GM23338 (cell line): ENCODE measurements around the gene UBA6. TPM values are rescaled to one million over a fixed set of nuclear protein-coding genes. Genes with fewer than 3 reads are reported as not detected.

ENCODE experiments used
- ATAC-seq: fragments of 200-7000 bp; cut with Tn5 transposase; 3 replicates; pipeline ENCODE4 v1.9.1; 2020
- DNase-seq: peaks from one replicate; pipeline ENCODE4 v3.0.0-alpha.2; 2015; ENCODE audit warnings: low spot score
- H2AFZ ChIP-seq: fragments of 200-600 bp; sonication (generic); 2 replicates; pipeline ENCODE4 v1.8.0; 2016; ENCODE audit warnings: antibody characterized with exemption, mild to moderate bottlenecking, moderate library complexity
- H3F3A ChIP-seq: fragments of 200-600 bp; sonication (generic); replicated peaks from 2 replicates; pipeline ENCODE4 v1.8.0; 2017; ENCODE audit warnings: antibody characterized with exemption, mixed run types, low read depth
- H3K27ac ChIP-seq: fragments of 200-600 bp; sonication (generic); 2 replicates; pipeline ENCODE4 v1.6.1; 2016; ENCODE audit warnings: low read depth
- H3K27me3 ChIP-seq: fragments of 200-600 bp; sonication (generic); 2 replicates; pipeline ENCODE4 v1.8.0; 2016; ENCODE audit warnings: mild to moderate bottlenecking, mixed run types, moderate library complexity; ENCODE audit not compliant: insufficient read depth
- H3K36me3 ChIP-seq: fragments of 200-600 bp; sonication (generic); 2 replicates; pipeline ENCODE4 v1.8.0; 2016; ENCODE audit warnings: mild to moderate bottlenecking; ENCODE audit not compliant: insufficient read depth
- H3K4me1 ChIP-seq: fragments of 200-600 bp; sonication (generic); 2 replicates; pipeline ENCODE4 v1.8.0; 2016; ENCODE audit warnings: mild to moderate bottlenecking, moderate library complexity; ENCODE audit not compliant: insufficient read depth
- H3K4me2 ChIP-seq: fragments of 200-600 bp; sonication (generic); 2 replicates; pipeline ENCODE4 v1.7.1; 2017; ENCODE audit warnings: mixed run types
- H3K4me3 ChIP-seq: fragments of 200-600 bp; sonication (generic); 2 replicates; pipeline ENCODE4 v1.6.1; 2016; ENCODE audit warnings: mixed run types
- H3K79me2 ChIP-seq: fragments of 200-600 bp; sonication (generic); replicated peaks from 2 replicates; pipeline ENCODE4 v1.8.0; 2017; ENCODE audit warnings: mild to moderate bottlenecking; ENCODE audit not compliant: insufficient read depth
- H3K9me2 ChIP-seq: fragments of 200-600 bp; sonication (generic); 2 replicates; pipeline ENCODE4 v1.8.0; 2017; ENCODE audit not compliant: insufficient read depth
- H4K20me1 ChIP-seq: fragments of 200-600 bp; sonication (generic); replicated peaks from 2 replicates; pipeline ENCODE4 v1.8.0; 2017; ENCODE audit warnings: mild to moderate bottlenecking; ENCODE audit not compliant: insufficient read depth
- H3K27ac Mint-ChIP-seq: 2 replicates; pipeline ENCODE4 v1.8.0; 2020; ENCODE audit warnings: inconsistent platforms, mild to moderate bottlenecking, moderate library complexity, mixed read lengths
- H3K27me3 Mint-ChIP-seq: 3 replicates; pipeline ENCODE4 v1.8.0; 2022; ENCODE audit warnings: low read depth, mild to moderate bottlenecking, moderate library complexity, mixed read lengths, inconsistent platforms; ENCODE audit not compliant: insufficient read depth, poor library complexity
- H3K36me3 Mint-ChIP-seq: 3 replicates; pipeline ENCODE4 v1.8.0; 2021; ENCODE audit warnings: low read depth, mild to moderate bottlenecking, inconsistent platforms, moderate library complexity, mixed read lengths
- H3K4me1 Mint-ChIP-seq: 3 replicates; pipeline ENCODE4 v1.8.0; 2020; ENCODE audit warnings: mild to moderate bottlenecking, inconsistent platforms, mixed read lengths
- H3K4me3 Mint-ChIP-seq: 3 replicates; pipeline ENCODE4 v1.8.0; 2021; ENCODE audit warnings: moderate library complexity, mild to moderate bottlenecking, inconsistent platforms, mixed read lengths
- H3K9me3 Mint-ChIP-seq: 3 replicates; pipeline ENCODE4 v1.8.0; 2020; ENCODE audit warnings: moderate library complexity, mild to moderate bottlenecking, inconsistent platforms, mixed read lengths
- CREB1 ChIP-seq: fragments of 250-450 bp; sonication (Bioruptor Pico); IDR thresholded peaks from 2 replicates; pipeline ENCODE4 v1.5.0; 2020; ENCODE audit warnings: low read depth, mild to moderate bottlenecking, moderate library complexity
- CTCF ChIP-seq, 2 experiments: fragments of 200-600 bp in 1 of 2; sonication (generic) in 1 of 2; conservative IDR thresholded peaks; 2 replicates each; pipeline versions ENCODE4 v1.5.1 to v1.6.1; 2016 to 2017; ENCODE audit warnings: antibody characterized with exemption in 2 of 2, low read depth in 2 of 2, mild to moderate bottlenecking in 2 of 2, moderate library complexity in 1 of 2
- EZH2 ChIP-seq: fragments of 200-600 bp; sonication (generic); IDR thresholded peaks from one replicate; pipeline ENCODE4 v1.8.0; 2017; ENCODE audit warnings: antibody characterized with exemption, mild to moderate bottlenecking, low read depth; ENCODE audit not compliant: unreplicated experiment
- EZH2phosphoT487 ChIP-seq: fragments of 200-600 bp; sonication (generic); IDR thresholded peaks from one replicate; pipeline ENCODE4 v1.8.1; 2018; ENCODE audit warnings: antibody characterized with exemption; ENCODE audit not compliant: unreplicated experiment
- JUNB ChIP-seq: IDR thresholded peaks from one replicate; pipeline ENCODE4 v1.6.1; 2016; ENCODE audit warnings: antibody characterized with exemption; ENCODE audit not compliant: unreplicated experiment
- NANOG ChIP-seq: IDR thresholded peaks from 2 replicates; pipeline ENCODE4 v1.6.1; 2016; ENCODE audit warnings: antibody characterized with exemption, borderline replicate concordance
- POLR2AphosphoS5 ChIP-seq: IDR thresholded peaks from 2 replicates; pipeline ENCODE4 v1.6.1; 2016; ENCODE audit warnings: antibody characterized with exemption, low read depth
- STAT1 ChIP-seq: IDR thresholded peaks from one replicate; pipeline ENCODE4 v1.6.1; 2016; ENCODE audit warnings: antibody characterized with exemption; ENCODE audit not compliant: unreplicated experiment
- ZNF114 ChIP-seq: fragments of 250-450 bp; sonication (Bioruptor Pico); IDR thresholded peaks from 2 replicates; pipeline ENCODE4 v1.5.0; 2020; ENCODE audit warnings: mild to moderate bottlenecking, moderate library complexity
- ZNF331 ChIP-seq: fragments of 250-450 bp; sonication (Bioruptor Pico); IDR thresholded peaks from 2 replicates; pipeline ENCODE4 v1.5.0; 2020; ENCODE audit warnings: low read depth, mild to moderate bottlenecking, moderate library complexity
- polyA plus RNA-seq: library from polyadenylated mRNA; unstranded; fragments of >200 nt; fragmentation: Nextera tagmentation; extraction: Ambion mirVana; gene quantifications from 2 replicates; pipeline ENCODE4 v1.2.1, GENCODE V29; 2016
- total RNA-seq: library from RNA; depleted of rRNA; stranded (reverse); fragments of >200 nt; shearing (Covaris generic); gene quantifications from 2 replicates; pipeline ENCODE4 v1.2.3, GENCODE V29; 2014
- TF ChIP-seq, protein P1 (sequence below): fragments of 250-450 bp; sonication (Bioruptor Pico); IDR thresholded peaks from 2 replicates; pipeline ENCODE4 v1.5.0; 2020; ENCODE audit warnings: mild to moderate bottlenecking, moderate library complexity
- TF ChIP-seq, protein P2 (sequence below): IDR thresholded peaks from one replicate; pipeline ENCODE4 v1.6.1; 2018; ENCODE audit warnings: antibody characterized with exemption; ENCODE audit not compliant: unreplicated experiment
- TF ChIP-seq, protein P3 (sequence below): IDR thresholded peaks from 2 replicates; pipeline ENCODE4 v1.6.1; 2016; ENCODE audit warnings: antibody characterized with exemption

The UBA6 gene
- total and polyA plus RNA-seq, 2 experiments from 2014 or later = 17.6 to 77.3 TPM

- DNase-seq = no peak
- no peaks in the 10 kb centered on the region for H3F3A ChIP-seq
- Mint-ChIP-seq H3K4me3 (no peak overlapping the region), H3K4me1 (no peaks in the 10 kb centered on the region), H3K27ac (no peak overlapping the region), H3K9me3 (no peaks in the 10 kb centered on the region; the same call in 2 of the 3 replicates), H3K27me3 (no peaks in the 10 kb centered on the region), H3K36me3 (peaks cover 10% of the 10 kb centered on the region)
- no peaks in the 10 kb centered on the region for H4K20me1 ChIP-seq
- H3K27ac ChIP-seq = no peak overlapping the region
- H3K27me3 ChIP-seq = no peaks in the 10 kb centered on the region
- H3K4me2 ChIP-seq = no peak overlapping the region
- TF ChIP-seq, protein P1, sequence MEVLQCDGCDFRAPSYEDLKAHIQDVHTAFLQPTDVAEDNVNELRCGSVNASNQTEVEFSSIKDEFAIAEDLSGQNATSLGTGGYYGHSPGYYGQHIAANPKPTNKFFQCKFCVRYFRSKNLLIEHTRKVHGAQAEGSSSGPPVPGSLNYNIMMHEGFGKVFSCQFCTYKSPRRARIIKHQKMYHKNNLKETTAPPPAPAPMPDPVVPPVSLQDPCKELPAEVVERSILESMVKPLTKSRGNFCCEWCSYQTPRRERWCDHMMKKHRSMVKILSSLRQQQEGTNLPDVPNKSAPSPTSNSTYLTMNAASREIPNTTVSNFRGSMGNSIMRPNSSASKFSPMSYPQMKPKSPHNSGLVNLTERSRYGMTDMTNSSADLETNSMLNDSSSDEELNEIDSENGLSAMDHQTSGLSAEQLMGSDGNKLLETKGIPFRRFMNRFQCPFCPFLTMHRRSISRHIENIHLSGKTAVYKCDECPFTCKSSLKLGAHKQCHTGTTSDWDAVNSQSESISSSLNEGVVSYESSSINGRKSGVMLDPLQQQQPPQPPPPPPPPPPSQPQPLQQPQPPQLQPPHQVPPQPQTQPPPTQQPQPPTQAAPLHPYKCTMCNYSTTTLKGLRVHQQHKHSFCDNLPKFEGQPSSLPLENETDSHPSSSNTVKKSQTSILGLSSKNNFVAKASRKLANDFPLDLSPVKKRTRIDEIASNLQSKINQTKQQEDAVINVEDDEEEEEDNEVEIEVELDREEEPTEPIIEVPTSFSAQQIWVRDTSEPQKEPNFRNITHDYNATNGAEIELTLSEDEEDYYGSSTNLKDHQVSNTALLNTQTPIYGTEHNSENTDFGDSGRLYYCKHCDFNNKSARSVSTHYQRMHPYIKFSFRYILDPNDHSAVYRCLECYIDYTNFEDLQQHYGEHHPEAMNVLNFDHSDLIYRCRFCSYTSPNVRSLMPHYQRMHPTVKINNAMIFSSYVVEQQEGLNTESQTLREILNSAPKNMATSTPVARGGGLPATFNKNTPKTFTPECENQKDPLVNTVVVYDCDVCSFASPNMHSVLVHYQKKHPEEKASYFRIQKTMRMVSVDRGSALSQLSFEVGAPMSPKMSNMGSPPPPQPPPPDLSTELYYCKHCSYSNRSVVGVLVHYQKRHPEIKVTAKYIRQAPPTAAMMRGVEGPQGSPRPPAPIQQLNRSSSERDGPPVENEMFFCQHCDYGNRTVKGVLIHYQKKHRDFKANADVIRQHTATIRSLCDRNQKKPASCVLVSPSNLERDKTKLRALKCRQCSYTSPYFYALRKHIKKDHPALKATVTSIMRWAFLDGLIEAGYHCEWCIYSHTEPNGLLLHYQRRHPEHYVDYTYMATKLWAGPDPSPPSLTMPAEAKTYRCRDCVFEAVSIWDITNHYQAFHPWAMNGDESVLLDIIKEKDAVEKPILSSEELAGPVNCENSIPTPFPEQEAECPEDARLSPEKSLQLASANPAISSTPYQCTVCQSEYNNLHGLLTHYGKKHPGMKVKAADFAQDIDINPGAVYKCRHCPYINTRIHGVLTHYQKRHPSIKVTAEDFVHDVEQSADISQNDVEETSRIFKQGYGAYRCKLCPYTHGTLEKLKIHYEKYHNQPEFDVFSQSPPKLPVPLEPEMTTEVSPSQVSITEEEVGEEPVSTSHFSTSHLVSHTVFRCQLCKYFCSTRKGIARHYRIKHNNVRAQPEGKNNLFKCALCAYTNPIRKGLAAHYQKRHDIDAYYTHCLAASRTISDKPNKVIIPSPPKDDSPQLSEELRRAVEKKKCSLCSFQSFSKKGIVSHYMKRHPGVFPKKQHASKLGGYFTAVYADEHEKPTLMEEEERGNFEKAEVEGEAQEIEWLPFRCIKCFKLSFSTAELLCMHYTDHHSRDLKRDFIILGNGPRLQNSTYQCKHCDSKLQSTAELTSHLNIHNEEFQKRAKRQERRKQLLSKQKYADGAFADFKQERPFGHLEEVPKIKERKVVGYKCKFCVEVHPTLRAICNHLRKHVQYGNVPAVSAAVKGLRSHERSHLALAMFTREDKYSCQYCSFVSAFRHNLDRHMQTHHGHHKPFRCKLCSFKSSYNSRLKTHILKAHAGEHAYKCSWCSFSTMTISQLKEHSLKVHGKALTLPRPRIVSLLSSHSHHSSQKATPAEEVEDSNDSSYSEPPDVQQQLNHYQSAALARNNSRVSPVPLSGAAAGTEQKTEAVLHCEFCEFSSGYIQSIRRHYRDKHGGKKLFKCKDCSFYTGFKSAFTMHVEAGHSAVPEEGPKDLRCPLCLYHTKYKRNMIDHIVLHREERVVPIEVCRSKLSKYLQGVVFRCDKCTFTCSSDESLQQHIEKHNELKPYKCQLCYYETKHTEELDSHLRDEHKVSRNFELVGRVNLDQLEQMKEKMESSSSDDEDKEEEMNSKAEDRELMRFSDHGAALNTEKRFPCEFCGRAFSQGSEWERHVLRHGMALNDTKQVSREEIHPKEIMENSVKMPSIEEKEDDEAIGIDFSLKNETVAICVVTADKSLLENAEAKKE = no peak
- TF ChIP-seq POLR2AphosphoS5 = no peak
- no peak for TF ChIP-seq CREB1 (CRISPR knock-in tag)
- TF ChIP-seq JUNB = no peak
- TF ChIP-seq ZNF114 = no peak
- no peak for TF ChIP-seq ZNF331
- TF ChIP-seq, protein P2, sequence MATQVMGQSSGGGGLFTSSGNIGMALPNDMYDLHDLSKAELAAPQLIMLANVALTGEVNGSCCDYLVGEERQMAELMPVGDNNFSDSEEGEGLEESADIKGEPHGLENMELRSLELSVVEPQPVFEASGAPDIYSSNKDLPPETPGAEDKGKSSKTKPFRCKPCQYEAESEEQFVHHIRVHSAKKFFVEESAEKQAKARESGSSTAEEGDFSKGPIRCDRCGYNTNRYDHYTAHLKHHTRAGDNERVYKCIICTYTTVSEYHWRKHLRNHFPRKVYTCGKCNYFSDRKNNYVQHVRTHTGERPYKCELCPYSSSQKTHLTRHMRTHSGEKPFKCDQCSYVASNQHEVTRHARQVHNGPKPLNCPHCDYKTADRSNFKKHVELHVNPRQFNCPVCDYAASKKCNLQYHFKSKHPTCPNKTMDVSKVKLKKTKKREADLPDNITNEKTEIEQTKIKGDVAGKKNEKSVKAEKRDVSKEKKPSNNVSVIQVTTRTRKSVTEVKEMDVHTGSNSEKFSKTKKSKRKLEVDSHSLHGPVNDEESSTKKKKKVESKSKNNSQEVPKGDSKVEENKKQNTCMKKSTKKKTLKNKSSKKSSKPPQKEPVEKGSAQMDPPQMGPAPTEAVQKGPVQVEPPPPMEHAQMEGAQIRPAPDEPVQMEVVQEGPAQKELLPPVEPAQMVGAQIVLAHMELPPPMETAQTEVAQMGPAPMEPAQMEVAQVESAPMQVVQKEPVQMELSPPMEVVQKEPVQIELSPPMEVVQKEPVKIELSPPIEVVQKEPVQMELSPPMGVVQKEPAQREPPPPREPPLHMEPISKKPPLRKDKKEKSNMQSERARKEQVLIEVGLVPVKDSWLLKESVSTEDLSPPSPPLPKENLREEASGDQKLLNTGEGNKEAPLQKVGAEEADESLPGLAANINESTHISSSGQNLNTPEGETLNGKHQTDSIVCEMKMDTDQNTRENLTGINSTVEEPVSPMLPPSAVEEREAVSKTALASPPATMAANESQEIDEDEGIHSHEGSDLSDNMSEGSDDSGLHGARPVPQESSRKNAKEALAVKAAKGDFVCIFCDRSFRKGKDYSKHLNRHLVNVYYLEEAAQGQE = no peak
- no peak for TF ChIP-seq STAT1
- no peak for TF ChIP-seq EZH2phosphoT487
- TF ChIP-seq EZH2 = no peak
- TF ChIP-seq NANOG = no peak
- TF ChIP-seq, protein P3, sequence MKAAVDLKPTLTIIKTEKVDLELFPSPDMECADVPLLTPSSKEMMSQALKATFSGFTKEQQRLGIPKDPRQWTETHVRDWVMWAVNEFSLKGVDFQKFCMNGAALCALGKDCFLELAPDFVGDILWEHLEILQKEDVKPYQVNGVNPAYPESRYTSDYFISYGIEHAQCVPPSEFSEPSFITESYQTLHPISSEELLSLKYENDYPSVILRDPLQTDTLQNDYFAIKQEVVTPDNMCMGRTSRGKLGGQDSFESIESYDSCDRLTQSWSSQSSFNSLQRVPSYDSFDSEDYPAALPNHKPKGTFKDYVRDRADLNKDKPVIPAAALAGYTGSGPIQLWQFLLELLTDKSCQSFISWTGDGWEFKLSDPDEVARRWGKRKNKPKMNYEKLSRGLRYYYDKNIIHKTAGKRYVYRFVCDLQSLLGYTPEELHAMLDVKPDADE = no peak
- TF ChIP-seq CTCF (conservative IDR thresholded peaks at IDR 0.05; ENCODE audit: low read depth in 2 of 2) = no peak
- no peak overlapping the region for H2AFZ ChIP-seq
- H3K4me1 ChIP-seq = no peaks in the 10 kb centered on the region
- no peaks in the 10 kb centered on the region for H3K79me2 ChIP-seq
- 0 out of 2 replicates have a peak, but pooled peaks cover 2% of the 10 kb centered on the region for H3K9me2 ChIP-seq
- H3K4me3 ChIP-seq = no peak overlapping the region
- H3K36me3 ChIP-seq = no peaks in the 10 kb centered on the region
- ATAC-seq = no peak
These were observed 35.3 kb upstream of the UBA6 start for GRCh38 chr4:67736262-67736661.
